ENCODE results near the gene TCHP.
A peak's percentile ranks its signal among the peaks of the same experiment; 100 is the strongest.
"Not testable (repeated sequence)": the region's sequence is repeated elsewhere in the genome, so short reads cannot be mapped to it uniquely, and the experiment has no call there.

Gene TCHP

DNA sequence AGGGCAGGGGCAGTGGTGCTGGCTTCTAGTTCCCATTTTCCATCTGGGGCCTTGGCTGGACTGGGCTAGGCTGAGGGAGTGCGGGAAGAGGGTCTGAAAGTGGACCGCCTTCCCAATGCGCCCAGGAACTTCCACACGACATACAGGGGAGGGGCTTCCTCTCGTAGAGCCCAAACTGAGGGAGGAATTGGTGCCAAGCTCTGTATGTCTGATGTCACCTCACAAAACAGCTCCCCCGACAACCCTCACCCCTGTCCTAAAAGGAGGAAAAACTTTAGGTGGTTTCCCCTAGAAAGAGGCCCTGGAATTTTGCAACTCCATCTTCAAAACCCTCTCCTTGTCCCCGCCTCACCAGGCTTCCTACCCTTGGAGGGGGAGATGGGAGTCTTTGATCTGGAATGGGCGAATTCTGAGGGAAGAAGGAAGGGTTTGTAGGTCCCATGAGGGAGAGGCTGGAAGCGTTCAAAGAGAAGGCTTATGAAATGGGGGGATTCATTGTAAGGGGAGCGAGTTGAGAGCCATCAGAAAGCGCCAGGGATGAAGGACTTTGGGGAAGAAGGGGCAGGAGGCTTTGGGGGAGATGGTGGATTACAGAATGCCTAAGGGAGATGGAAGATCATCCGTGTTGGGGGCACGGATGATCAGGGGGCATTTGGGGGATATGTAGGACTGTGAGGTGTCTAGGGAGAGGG, 20.6 kb upstream of the TCHP start:
- peak overlapping the region; percentile 87 to 91 for H3K4me3 ChIP-seq (ENCODE audit: low read length in 2 of 2)
- H3K27ac ChIP-seq (ENCODE audit: low read length), result no peak overlapping the region
- no peaks in the 10 kb centered on the region for H3K36me3 ChIP-seq (ENCODE audit: control insufficient read depth in 2 of 2, insufficient read depth in 2 of 2, low read length in 2 of 2)
- H3K4me1 ChIP-seq (ENCODE audit: control insufficient read depth, insufficient read depth, low read length), result peaks cover 22% of the 10 kb centered on the region
- H3K27me3 ChIP-seq (ENCODE audit: control insufficient read depth in 1 of 2, insufficient read depth in 2 of 2, low read length in 2 of 2), result no peaks in the 10 kb centered on the region
- peak overlapping the region; percentile 91 to 95 for H3K9ac ChIP-seq (ENCODE audit: low read length in 2 of 2)
- no peaks in the 10 kb centered on the region for H3K9me3 ChIP-seq (ENCODE audit: control insufficient read depth in 2 of 2, low read length in 2 of 2)

DNA sequence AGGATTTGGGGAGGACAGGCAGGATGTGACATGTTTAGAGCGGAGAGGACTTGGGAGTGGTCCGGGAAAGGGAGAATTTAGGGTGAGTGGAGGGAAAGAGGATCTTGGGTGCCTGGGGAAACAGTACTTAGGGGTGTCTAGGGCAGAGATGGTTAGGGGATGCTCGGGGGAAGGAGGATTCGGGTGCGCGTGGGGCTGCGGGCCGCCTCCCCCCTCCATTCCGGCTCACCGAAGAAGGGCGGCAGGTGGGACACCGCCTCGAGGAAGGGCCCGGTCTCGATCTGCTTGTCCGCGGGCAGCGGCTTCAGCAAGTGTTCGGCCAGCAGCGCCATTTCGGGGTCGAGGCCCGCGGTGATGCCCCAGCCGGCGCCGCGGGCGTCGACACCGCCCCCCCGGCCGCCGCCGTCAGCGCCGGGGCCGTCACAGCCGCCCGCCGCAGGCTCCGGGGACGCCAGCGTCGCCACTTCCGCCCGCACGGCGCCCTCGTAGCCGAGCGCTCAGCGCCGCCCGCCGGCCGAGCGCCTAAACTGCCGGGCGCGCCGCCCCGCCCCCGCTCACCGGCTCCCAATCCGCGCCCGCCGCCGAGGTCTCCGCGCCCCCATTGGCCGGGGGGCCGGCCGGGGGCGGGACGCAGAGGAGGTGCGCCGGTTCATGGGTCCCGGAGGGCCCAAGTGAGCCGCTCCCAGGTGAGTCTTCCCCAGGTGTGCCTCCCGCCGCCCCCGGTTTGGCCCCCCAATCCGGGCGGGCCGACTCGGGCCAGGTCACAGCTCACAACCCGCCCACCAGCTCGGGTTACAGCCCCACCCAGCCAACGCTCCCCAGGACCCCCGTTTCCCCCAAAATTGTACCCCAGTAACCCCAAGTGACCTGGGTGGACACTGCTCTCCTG, 19.8 kb upstream of the TCHP start, which contains the start of gene GLTP:
TSS of gene GLTP (minus strand) at position 499 of the 889 bp plus-strand sequence. CDS start at position 332, 167 bp downstream.
- no peaks in the 10 kb centered on the region for H3K27me3 ChIP-seq (ENCODE audit: control insufficient read depth in 1 of 2, insufficient read depth in 2 of 2, low read length in 2 of 2)
- H3K9me3 ChIP-seq (ENCODE audit: control insufficient read depth in 2 of 2, low read length in 2 of 2), result no peaks in the 10 kb centered on the region
- peak within 1 kb of the TSS; percentile 91 to 95 for H3K9ac ChIP-seq (ENCODE audit: low read length in 2 of 2)
- peaks cover 22% of the 10 kb centered on the region for H3K4me1 ChIP-seq (ENCODE audit: control insufficient read depth, insufficient read depth, low read length)
- no peak within 1 kb of the TSS for H3K27ac ChIP-seq (ENCODE audit: low read length)
- no peaks in the 10 kb centered on the region for H3K36me3 ChIP-seq (ENCODE audit: control insufficient read depth in 2 of 2, insufficient read depth in 2 of 2, low read length in 2 of 2)
- peak within 1 kb of the TSS; percentile 87 to 91 for H3K4me3 ChIP-seq (ENCODE audit: low read length in 2 of 2)

- Histone ChIP-seq H3K27me3 (ENCODE audit: control insufficient read depth in 1 of 2, insufficient read depth in 2 of 2, low read length in 2 of 2) (no peaks in the 10 kb centered on the region), H3K27ac (ENCODE audit: low read length) (no peak overlapping the region), H3K36me3 (ENCODE audit: control insufficient read depth in 2 of 2, insufficient read depth in 2 of 2, low read length in 2 of 2) (no peaks in the 10 kb centered on the region), H3K9me3 (ENCODE audit: control insufficient read depth in 2 of 2, low read length in 2 of 2) (no peaks in the 10 kb centered on the region), H3K9ac (ENCODE audit: low read length in 2 of 2) (peak overlapping the region; percentile 36 to 66), H3K4me1 (ENCODE audit: control insufficient read depth, insufficient read depth, low read length) (peaks cover 22% of the 10 kb centered on the region), H3K4me3 (ENCODE audit: low read length in 2 of 2) (peak overlapping the region; percentile 33 to 74)
Measured at GRCh38 chr12:109880938-109881337, 19.1 kb upstream of the TCHP start.

DNA sequence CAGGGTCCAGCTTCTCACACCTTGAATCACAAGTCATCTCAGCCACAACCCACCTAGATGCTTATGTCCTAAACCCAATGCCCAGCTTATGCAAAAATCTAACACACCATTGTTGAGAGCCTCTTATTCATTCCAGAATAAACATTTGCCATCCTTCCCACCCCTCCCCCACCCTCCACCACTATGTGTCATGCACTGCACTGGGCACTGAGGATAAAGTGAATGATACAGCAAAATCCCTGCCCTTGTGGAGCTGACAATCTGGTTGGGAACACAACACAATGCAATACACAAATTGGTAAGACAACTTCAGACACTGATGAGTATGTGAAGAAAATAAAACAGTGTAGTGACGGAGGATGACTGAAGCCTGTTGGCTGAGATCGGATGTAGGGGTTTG, 18.3 kb upstream of the TCHP start:
- Histone ChIP-seq H3K36me3 (ENCODE audit: control insufficient read depth in 2 of 2, insufficient read depth in 2 of 2, low read length in 2 of 2) (no peaks in the 10 kb centered on the region), H3K4me1 (ENCODE audit: control insufficient read depth, insufficient read depth, low read length) (peaks cover 22% of the 10 kb centered on the region), H3K9me3 (ENCODE audit: control insufficient read depth in 2 of 2, low read length in 2 of 2) (no peaks in the 10 kb centered on the region), H3K9ac (ENCODE audit: low read length in 2 of 2) (no peak overlapping the region), H3K27me3 (ENCODE audit: control insufficient read depth in 1 of 2, insufficient read depth in 2 of 2, low read length in 2 of 2) (peaks cover 0 to 2% of the 10 kb centered on the region in 2 donors), H3K27ac (ENCODE audit: low read length) (no peak overlapping the region), H3K4me3 (ENCODE audit: low read length in 2 of 2) (no peak overlapping the region)

DNA sequence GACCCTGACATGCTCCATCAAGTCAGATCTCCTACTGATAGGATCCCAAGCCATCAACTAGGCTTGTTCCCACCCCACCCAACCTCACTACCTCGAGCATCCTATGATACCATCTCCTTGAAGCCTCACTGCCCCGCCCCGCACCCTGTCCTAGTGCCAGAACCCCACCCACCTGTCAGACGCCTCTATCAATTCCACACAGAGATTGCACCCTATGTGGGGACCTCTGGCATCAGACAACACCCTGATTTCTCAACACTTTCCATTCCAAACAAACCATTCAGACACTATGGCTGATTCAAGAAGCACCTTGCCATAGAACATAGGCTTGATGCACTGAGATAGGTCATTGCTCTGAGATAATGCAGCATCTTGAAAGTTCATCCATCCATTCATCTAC, 16.6 kb upstream of the TCHP start:
- Histone ChIP-seq H3K9me3 (ENCODE audit: control insufficient read depth in 2 of 2, low read length in 2 of 2) (no peaks in the 10 kb centered on the region), H3K4me3 (ENCODE audit: low read length in 2 of 2) (no peak overlapping the region), H3K27ac (ENCODE audit: low read length) (no peak overlapping the region), H3K9ac (ENCODE audit: low read length in 2 of 2) (no peak overlapping the region), H3K36me3 (ENCODE audit: control insufficient read depth in 2 of 2, insufficient read depth in 2 of 2, low read length in 2 of 2) (no peaks in the 10 kb centered on the region), H3K27me3 (ENCODE audit: control insufficient read depth in 1 of 2, insufficient read depth in 2 of 2, low read length in 2 of 2) (peaks cover 0 to 6% of the 10 kb centered on the region in 2 donors), H3K4me1 (ENCODE audit: control insufficient read depth, insufficient read depth, low read length) (peaks cover 16% of the 10 kb centered on the region)

- Histone ChIP-seq H3K27ac (ENCODE audit: low read length) (no peak overlapping the region), H3K4me1 (ENCODE audit: control insufficient read depth, insufficient read depth, low read length) (peaks cover 3% of the 10 kb centered on the region), H3K9me3 (ENCODE audit: control insufficient read depth in 2 of 2, low read length in 2 of 2) (no peaks in the 10 kb centered on the region), H3K36me3 (ENCODE audit: control insufficient read depth in 2 of 2, insufficient read depth in 2 of 2, low read length in 2 of 2) (no peaks in the 10 kb centered on the region), H3K9ac (ENCODE audit: low read length in 2 of 2) (no peak overlapping the region), H3K4me3 (ENCODE audit: low read length in 2 of 2) (no peak overlapping the region), H3K27me3 (ENCODE audit: control insufficient read depth in 1 of 2, insufficient read depth in 2 of 2, low read length in 2 of 2) (peaks cover 0 to 6% of the 10 kb centered on the region in 2 donors)
Measured at GRCh38 chr12:109885616-109886015, 14.5 kb upstream of the TCHP start.

DNA sequence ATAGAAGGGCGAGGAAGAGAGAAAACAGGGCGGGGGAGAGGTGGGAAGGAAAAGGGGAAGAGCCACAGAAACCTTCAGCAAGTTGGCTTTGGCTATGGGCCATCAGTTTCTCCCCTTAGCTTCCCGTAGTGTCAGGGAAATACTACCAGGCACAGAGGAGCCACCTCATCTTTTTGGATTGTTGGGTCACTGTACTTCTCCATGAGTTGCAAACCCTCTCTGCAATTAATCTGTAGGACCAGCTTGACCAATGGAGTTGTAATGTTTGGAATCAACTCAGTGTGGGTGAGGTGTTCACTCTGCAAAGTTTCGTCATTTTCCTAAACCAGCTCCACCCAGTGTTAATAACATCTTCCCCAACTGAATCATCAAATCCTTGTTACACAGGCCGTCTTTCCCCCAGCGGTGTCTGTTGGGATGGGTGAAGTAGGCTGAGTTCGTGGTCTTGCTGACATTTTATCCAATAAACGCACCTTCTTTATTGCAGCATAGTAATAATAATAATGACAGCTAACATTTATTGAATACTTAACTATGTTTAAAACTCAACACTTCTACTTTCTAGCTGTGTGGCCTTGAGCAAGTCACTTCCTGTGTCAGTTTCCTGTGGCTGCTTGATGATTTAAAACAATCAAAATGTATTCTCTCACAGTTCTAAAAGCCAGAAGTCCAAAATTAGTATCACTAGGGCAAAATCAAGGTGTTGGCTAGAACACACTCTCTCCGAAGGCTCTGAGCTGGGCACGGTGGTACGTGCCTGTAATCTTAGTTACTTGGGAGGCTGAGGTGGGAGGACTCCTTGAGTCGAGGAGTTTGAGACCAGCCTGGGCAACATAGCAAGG, 11.7 kb upstream of the TCHP start:
- Histone ChIP-seq H3K27me3 (ENCODE audit: control insufficient read depth in 1 of 2, insufficient read depth in 2 of 2, low read length in 2 of 2) (peaks cover 6 to 12% of the 10 kb centered on the region in 2 donors), H3K9me3 (ENCODE audit: control insufficient read depth in 2 of 2, low read length in 2 of 2) (no peaks in the 10 kb centered on the region), H3K9ac (ENCODE audit: low read length in 2 of 2) (no peak overlapping the region), H3K27ac (ENCODE audit: low read length) (no peak overlapping the region), H3K36me3 (ENCODE audit: control insufficient read depth in 2 of 2, insufficient read depth in 2 of 2, low read length in 2 of 2) (no peaks in the 10 kb centered on the region), H3K4me3 (ENCODE audit: low read length in 2 of 2) (no peak overlapping the region), H3K4me1 (ENCODE audit: control insufficient read depth, insufficient read depth, low read length) (no peaks in the 10 kb centered on the region)

DNA sequence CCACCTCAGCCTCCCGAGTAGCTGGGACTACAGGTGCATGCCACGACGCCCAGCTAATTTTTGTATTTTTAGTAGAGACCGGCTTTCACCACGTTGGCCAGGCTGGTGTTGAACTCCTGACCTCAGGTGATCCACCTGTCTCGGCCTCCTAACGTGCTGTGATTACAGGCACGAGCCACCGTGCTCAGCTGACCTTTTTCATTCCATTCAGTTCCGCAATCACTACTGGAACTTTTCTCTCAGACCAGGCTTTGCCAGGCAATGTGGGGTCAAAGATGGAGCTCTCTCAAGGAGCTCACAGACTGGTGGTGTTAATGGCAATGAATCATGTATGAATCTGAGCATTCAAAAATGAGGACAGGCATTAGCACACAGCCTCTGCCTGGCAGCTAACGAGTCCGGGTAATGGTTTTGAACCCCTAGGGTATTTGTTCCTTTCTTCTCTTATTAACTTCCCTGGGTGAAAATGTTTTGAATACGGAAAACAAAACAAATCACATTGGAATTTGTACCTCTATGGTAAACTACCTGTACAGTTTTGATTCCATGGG, 9.4 kb upstream of the TCHP start:
- no peak overlapping the region for H3K4me3 ChIP-seq (ENCODE audit: low read length in 2 of 2)
- H3K36me3 ChIP-seq (ENCODE audit: control insufficient read depth in 2 of 2, insufficient read depth in 2 of 2, low read length in 2 of 2), result no peaks in the 10 kb centered on the region
- no peaks in the 10 kb centered on the region for H3K4me1 ChIP-seq (ENCODE audit: control insufficient read depth, insufficient read depth, low read length)
- peaks cover 6 to 12% of the 10 kb centered on the region in 2 donors for H3K27me3 ChIP-seq (ENCODE audit: control insufficient read depth in 1 of 2, insufficient read depth in 2 of 2, low read length in 2 of 2)
- no peak overlapping the region for H3K9ac ChIP-seq (ENCODE audit: low read length in 2 of 2)
- no peak overlapping the region for H3K27ac ChIP-seq (ENCODE audit: low read length)
- no peaks in the 10 kb centered on the region for H3K9me3 ChIP-seq (ENCODE audit: control insufficient read depth in 2 of 2, low read length in 2 of 2)

DNA sequence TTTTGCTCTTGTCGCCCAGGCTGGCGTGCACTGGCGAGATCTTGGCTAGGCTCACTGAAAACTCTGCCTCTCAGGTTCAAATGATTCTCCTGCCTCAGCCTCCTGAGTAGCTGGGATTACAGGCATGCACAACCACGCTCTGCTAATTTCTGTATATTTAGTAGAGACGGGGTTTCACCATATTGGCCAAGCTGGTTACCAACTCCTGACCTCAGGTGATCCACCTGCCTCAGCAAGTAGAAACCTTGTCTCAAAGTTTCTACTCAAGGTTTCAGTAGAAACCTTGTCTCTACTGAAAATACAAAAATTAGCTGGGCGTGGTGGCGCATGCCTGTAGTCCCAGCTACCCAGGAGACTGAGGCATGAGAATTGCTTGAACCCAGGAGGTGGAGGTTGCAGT, 8.3 kb upstream of the TCHP start:
- not testable (repeated sequence) for H3K9me3 ChIP-seq (ENCODE audit: control insufficient read depth in 2 of 2, low read length in 2 of 2); H3K4me1 ChIP-seq (ENCODE audit: control insufficient read depth, insufficient read depth, low read length); H3K27ac ChIP-seq (ENCODE audit: low read length); H3K9ac ChIP-seq (ENCODE audit: low read length in 2 of 2); H3K4me3 ChIP-seq (ENCODE audit: low read length in 2 of 2); H3K36me3 ChIP-seq (ENCODE audit: control insufficient read depth in 2 of 2, insufficient read depth in 2 of 2, low read length in 2 of 2)
- H3K27me3 ChIP-seq (ENCODE audit: control insufficient read depth in 1 of 2, insufficient read depth in 2 of 2, low read length in 2 of 2), result peaks cover 6 to 11% of the 10 kb centered on the region in 2 donors

DNA sequence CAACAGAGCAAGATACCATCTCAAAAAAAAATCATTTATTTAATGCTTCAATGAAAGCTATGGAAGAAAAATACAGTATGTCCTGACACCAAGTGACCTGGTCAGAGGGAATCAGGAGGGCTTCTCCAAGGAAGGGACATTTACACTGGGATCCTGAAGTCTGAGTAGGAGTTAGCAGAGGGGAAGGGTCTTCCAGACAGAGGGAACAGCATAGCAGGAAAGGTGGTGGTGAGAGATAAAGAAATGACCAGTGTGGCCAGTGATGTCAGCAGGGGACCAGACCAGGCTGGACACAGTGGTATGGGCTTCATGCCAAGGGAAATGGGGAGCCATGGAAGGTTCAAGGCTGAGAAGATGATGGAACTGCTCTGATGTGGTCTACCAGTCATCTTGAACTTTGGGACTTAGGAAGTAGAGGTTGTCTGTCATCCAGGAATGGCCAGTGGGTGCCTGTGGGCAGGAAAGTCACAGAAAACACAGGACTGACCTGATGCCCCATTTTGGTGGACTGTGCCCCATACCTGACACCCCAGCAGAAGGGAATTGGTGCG, 7.8 kb upstream of the TCHP start:
- H3K4me3 ChIP-seq (ENCODE audit: low read length in 2 of 2), result no peak overlapping the region
- peaks cover 6 to 11% of the 10 kb centered on the region in 2 donors for H3K27me3 ChIP-seq (ENCODE audit: control insufficient read depth in 1 of 2, insufficient read depth in 2 of 2, low read length in 2 of 2)
- no peaks in the 10 kb centered on the region for H3K36me3 ChIP-seq (ENCODE audit: control insufficient read depth in 2 of 2, insufficient read depth in 2 of 2, low read length in 2 of 2)
- H3K27ac ChIP-seq (ENCODE audit: low read length), result no peak overlapping the region
- H3K9me3 ChIP-seq (ENCODE audit: control insufficient read depth in 2 of 2, low read length in 2 of 2), result no peaks in the 10 kb centered on the region
- H3K9ac ChIP-seq (ENCODE audit: low read length in 2 of 2), result no peak overlapping the region
- H3K4me1 ChIP-seq (ENCODE audit: control insufficient read depth, insufficient read depth, low read length), result no peaks in the 10 kb centered on the region

Measured in stomach smooth muscle (tissue), 2 donors.